SK-N-DZ (cell line): ENCODE data around the gene YES1.
"Not testable (repeated sequence)": the region's sequence is repeated elsewhere in the genome, so short reads cannot be mapped to it uniquely, and the experiment has no call there.

ENCODE experiments used
- DNase-seq: peaks from one replicate; pipeline ENCODE4 v3.0.0-alpha.2; 2015; ENCODE audit warnings: low spot score

The YES1 gene

GRCh38 chr18:730692-731091 lies 81.3 kb downstream of the YES1 start:
- no peak for DNase-seq

DNA sequence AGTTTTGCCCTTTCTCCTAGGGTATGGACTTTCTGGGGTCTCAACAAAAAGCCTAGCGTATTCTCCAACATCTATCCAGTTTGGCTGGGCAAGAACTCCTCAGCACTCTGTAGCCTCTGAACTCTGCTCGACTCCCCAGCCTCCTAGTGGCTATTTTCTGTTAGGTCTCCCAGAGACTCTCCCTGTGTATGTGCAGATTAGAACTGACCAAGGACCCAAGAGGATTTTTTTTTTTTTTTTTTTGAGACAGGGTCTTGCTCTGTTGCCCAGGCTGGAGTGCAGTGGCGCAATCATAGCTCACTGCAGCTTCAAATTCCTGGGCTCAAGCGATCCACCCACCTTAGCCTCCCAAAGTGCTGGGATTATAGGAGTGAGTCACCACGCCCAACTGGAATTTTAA lies 81.9 kb downstream of the YES1 start:
- not testable (repeated sequence) for DNase-seq

GRCh38 chr18:725646-726045 lies 86.4 kb downstream of the YES1 start:
- no peak for DNase-seq

DNA sequence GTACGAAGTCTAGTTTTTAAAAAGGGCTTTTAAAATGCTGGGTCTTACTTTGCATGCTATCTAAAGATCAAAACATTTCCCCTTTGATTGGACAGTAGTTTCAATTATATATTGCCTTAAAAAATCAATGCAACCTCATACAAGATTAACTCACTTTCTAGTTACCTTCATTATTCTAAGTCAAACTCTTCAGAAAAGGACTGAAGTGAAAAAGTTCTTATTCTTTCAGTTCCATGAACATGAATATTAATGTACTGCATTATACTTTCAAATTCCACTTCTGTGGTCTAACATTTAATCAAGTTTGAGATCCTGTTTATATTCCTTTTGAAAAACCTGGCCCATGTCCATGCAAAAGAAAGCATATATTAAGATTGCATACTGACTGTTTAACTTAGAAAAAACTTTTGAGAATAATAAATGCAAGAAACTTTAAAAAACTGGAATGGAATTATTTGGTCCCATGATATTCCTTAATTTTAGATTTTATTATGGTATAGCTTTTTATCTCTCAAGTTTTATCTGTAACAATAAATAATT lies 88.4 kb downstream of the YES1 start:
- no peak for DNase-seq

GRCh38 chr18:717003-717402 lies 95.0 kb downstream of the YES1 start:
- no peak for DNase-seq

DNA sequence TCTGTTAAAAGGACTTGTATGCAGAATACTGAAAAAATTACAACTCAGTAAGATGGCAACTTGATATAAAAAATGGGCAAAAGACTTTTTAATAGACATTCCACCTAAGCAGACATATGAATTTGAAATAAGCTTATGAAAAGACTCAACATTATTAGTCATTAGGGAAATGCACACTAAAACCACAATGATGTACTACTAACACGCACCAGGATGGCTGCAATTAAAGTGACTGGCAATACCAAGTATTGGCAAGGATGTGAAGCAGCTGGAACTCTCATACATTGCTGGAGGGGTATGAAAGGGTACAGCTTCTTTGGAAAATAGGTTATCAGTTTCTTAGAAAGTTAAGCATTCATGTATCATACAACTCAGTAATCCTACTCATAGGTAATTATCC lies 96.4 kb downstream of the YES1 start:
- DNase-seq = no peak

- no peak for DNase-seq
Observed at GRCh38 chr18:713135-713490, 98.9 kb downstream of the YES1 start.

- DNase-seq = peak; percentile 41
Observed at GRCh38 chr18:712401-713134, 99.5 kb downstream of the YES1 start, which contains the start of gene ENOSF1. Gene ENOSF1 (minus strand): TSS chr18:712630. CDS start chr18:712587, 43 bp downstream.

DNA sequence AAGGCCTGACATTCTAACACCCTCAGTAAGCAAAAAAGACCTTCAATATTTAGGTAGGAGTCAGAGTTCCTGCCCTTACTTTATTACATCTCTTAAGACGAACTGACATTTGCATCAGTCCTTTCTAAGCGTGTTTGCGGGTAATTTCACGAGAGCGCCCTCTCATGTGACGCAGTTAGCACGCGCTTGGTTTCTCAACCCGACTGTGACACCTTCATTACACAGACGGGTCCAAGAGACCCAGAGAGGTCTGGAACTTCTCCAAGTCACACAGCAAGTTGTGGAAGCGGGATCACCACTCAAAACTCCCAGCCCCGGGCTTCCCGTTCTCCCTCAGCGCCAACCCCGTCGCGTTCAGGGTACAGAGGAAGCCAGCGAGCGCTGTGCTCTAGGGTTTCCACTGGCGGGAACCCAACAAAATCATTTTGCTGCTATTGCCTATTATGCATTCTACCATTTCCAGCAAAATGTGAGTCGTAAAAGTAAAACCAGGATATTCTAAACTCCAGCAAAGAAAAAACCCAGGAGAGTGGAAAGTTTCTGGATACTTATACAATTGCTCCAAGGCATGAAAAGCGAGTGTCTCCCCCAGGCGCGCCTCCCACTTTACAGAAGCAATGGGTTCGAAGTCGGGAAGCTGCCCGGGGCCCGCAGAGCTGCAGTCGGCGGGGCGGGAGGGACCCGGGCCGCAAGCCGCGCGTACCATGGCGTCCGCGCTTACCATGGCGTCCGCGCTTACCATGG lies 100.2 kb downstream of the YES1 start:
- peak; percentile 47 for DNase-seq

GRCh38 chr18:711310-711656 lies 100.8 kb downstream of the YES1 start:
- DNase-seq = no peak

DNA sequence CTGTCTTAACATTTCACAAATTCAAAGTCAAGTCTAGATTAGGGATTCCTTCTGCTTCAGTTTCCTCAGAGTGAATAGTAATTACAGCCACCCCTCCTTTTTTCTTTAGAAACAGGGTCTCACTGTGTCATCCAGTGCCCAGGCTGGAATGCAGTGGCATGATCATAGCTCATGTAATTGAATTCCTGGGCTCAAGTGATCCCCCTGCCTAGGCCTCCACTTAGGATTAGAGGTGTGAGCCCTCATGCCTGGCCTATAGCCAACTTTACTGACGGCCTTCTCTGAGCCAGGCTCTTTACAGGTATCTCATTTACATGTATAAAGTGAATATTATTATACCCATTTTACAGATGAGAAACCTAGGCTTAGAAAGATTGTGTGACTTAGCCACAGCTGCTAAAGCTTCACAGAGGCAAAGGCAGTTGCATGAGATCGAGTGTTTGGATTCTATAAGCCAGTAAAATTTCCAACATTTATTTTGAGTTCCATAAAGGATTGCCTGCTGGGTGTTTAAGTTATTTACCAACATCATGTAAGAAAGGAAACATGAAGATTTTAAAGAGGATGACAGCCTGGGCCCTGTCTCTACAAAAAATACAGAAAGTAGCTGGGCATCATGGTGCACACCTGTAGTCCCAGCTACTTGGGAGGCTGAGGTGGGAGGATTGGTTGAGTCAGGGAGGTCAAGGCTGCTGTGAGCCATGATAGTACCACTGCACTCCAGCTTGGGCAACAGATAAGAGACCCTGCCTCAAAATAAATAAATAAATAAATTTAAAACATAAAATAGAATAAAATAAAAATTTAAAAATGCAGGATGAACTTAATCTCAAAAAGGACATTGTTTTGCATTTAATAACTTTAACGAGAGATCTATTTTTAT lies 101.4 kb downstream of the YES1 start:
- DNase-seq = no peak

GRCh38 chr18:709771-710170 lies 102.3 kb downstream of the YES1 start:
- no peak for DNase-seq

DNA sequence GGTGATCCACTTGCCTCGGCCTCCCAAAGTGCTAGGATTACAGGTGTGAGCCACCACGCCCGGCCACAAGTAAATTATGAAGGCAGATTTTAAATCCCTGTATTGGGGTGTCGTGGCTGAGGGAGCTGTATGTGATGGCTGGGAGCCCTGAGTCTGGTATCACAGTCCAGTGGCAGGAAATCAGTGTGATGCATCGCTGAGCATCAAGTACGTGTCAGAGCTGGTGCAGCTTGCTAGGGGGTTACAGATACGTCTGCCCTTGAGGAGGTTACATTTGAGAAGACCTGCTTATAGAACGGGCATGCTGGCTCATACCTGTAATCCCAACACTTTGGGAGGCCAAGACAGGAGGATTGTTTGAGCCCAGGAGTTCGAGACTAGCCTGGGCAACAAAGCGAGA lies 103.9 kb downstream of the YES1 start:
- no peak for DNase-seq

- no peak for DNase-seq
Observed at GRCh38 chr18:706405-706804, 105.6 kb downstream of the YES1 start.

GRCh38 chr18:703213-703967 lies 108.7 kb downstream of the YES1 start:
- DNase-seq = no peak

- DNase-seq = no peak
Observed at GRCh38 chr18:697800-698199, 114.2 kb downstream of the YES1 start.

DNA sequence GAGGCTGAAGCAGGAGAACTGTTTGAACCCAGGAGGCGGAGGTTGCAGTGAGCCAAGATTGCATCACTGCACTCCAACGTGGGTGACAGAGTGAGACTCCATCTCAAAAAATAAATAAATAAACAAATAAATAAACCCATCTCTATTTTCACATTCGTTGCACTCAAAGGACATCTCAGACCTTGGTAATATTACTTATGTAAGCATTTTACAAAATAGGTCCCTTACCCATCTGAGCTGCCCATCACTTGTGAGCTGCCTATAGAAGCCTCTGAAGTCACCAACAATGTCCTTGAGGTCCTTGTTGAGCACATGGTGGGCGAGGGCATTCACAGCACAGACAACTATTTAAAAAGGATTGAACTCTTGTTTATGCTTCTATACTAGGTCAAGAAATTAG lies 115.0 kb downstream of the YES1 start:
- DNase-seq = no peak

DNA sequence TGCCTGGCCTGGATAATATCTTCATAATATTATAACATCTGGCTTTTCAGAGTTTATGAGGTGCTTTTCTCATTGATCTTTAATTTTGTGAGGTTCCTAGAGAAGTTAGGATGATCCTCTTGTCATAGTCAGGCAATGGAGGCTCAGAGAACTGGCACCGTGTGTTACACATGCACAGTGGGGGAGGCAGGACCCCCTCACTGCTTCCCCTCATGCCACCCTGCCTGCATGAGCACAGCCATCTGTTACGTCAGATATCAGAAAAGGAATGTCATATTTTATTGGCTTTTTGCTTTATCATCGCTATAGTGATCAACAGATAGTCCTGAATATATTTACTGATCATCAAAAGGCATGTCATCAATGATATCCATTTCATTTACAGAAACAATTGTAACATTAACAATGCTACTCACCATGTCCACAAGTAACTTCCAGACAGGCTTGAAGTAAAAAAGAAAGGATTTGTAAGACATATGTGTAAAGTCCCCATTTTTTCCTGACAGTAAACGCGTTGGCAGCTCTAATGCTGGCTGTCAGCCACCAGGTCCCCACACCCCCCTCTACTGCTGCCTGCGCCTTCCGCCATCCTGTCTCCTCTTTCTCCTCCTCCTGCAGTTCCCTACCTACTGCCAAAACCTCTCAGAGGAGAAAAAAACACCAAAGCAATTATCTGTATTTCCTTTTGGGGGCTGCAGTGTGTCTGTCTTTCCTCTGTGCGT lies 118.4 kb downstream of the YES1 start:
- no peak for DNase-seq

- no peak for DNase-seq
Observed at GRCh38 chr18:692824-693223, 119.2 kb downstream of the YES1 start.

- DNase-seq = no peak
Observed at GRCh38 chr18:688323-688722, 123.7 kb downstream of the YES1 start.
